NCI-H2029 treated with DMSO at 0.1 percent for 48 hours (cell line): Measurements from ENCODE around the gene CCDC71L.
"Not testable (repeated sequence)": the region's sequence is repeated elsewhere in the genome, so short reads cannot be mapped to it uniquely, and the experiment has no call there.

ENCODE experiments used
- DNase-seq: peaks from one replicate; lab custom pipeline; 2025; lab: John Stamatoyannopoulos, UW

CCDC71L gene

DNA sequence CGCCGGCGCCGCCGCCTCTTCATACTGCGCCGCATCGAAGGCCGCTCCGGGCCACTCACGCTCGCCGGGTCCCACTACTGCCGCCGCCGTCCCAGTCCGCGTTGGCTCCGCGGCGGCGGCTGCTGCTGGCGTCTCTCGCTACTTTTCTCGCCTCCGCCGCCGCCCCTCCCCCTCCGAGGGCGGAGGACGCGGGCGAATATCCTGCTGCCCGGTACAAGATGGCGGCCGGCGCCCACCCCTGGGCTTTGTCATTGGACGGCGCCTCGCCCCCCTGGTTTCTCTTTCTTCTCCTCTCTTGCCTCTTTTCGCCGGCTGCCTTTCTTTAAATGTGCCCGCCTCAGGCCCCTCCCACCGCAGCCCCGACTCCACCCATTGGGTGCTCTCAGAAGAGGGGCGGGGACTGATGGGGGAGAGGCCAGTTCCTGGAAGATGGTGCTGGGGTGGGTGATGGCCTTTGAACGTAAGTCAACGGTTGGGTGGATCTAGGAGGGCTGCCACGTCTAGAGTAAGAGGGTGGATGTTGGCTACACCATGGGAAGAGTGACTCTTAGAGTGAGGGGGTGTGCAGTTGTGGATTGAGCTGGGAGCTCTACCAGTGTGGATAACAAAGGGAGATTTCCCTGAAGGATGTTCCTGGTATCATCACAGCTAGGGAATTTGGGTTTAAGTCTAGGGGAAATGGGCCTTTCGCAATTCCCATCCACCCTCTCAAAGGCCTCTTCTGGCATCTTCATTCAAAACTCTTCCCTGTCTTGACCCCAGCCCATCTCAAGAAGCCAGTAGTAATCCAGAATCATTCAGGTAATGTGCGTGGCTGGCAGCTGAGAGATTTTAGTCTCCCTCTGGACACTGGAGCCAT lies at the start of gene CCDC71L:
Gene CCDC71L, minus strand, starts transcription at position 297 of the 859 bp plus-strand sequence. Its CDS starts 262 bp downstream, at position 35.
- DNase-seq, result peak; percentile 80

DNA sequence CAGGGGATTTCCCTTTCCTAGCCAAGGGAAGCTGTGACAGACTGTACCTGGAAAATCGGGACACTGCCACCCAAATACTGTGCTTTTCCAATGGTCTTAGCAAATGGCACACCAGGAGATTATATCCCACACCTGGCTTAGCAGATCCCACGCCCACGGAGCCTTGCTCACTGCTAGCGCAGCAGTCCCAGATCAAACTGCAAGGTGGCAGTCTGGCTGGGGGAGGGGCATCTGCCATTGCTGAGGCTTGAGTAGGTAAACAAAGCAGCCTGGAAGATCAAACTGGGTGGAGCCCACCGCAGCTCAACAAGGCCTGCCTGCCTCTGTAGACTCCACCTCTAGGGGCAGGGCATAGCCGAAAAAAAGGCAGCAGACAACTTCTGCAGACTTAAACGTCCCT lies 48.6 kb upstream of the CCDC71L start:
- DNase-seq, result not testable (repeated sequence)

DNA sequence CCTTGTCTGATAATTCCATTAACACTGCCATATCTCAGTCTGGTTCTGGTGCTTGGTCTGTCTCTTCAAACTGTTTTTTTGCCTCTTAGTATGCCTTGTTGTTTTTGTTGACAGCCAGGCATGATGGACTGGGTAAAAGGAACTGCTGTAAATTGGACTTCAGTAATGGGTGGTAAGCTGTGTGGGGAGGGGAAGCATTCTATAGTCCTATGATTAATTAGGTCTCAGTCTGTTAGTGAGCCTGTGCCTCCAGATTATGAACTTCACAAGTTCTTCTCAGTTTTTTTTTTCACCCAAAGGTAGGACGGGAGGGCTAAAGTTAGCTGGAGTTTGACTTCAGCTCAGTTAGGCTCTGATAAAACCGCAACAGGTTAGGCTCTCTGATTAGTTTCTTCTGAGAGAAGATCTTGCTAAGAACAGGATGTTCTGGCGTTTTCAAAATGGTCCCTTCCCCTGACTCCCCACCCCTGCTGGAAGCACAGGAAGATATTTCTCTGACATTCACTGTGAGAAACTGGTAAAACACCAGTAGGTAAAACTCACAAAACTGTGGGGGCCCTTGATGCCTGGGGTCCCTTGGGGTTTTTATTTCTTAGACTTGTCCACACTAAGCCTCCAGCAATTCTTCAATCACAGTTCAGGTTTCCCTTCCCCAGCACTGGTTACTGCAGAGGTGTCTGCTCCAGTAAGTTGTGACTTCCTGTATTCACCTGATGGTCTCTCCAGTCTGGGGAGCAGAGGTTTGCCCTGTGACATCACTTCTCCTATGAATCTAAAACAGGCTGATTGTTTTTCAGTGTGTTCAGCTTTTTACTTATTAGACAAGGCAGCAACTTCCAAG lies 43.3 kb upstream of the CCDC71L start:
- no peak for DNase-seq

DNA sequence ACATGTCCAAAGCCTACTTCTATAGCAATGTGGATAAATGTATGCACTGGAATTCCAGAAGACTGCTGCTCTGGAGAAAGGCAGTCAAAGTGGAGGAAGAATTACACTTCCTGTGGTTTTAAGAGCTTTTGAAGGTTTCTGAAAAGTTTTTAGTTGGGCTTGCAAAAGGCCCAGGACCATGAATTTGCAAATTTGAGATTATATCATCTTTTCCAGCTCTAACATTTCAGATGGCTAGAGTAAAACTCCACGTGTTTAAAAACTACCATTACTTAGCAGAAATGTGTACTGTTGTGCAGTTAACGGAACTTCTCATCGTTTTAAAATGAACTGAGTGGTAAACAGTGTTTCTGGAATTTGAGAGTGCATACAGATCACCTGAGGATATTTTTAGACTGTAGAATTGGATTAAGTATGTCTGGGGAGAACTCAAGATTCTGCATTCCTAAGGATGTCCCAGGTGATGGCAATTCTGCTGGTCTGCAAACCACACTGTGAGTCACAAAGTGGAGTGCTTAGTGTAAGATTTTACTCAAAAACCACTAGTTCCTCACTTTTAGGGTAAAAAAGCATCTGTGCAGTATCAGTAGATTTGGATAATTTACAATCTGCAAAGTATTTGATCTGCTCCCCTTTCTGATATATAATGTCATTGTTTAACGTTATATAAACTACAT lies 32.9 kb upstream of the CCDC71L start:
- DNase-seq, result no peak

DNA sequence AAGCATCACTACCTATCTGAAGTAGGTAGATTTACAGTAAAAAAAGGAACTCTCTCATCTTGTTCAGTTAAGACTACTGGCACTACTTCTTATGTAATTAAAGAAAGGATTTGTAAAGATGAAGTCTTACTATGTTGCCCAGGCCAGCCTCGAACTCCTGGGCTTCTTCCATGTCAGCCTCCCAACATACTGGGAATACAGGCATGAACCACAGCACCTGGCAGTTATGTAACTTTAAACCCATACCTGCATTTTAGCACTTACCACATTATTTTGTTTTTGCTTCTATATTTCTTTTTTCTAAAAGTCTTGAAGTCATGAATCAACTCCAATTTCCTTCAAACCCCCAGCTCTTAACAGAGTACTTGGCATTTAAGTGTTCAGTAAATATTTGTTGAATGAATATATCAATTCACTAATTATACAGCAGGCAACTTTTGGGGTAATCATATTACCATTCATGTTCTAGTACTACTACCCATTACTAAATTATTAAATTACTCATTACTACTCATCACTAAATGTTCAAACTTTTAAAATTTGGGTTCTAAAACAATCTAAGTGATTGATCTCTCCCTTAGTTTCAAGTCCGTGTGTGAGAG lies 31.6 kb upstream of the CCDC71L start:
- peak; percentile 1 for DNase-seq

DNA sequence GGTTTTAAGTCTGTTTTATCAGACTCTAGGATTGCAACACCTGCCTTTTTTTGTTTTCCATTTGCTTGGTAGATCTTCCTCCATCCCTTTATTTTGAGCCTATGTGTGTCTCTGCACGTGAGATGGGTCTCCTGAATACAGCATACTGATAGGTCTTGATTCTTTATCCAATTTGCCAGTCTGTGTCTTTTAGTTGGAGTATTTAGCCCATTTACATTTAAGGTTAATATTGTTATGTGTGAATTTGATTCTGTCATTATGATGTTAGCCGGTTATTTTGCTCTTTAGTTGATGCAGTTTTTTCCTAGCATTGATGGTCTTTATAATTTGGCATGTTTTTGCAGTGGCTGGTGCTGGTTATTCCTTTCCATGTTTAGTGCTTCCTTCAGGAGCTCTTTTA lies 27.2 kb upstream of the CCDC71L start:
- not testable (repeated sequence) for DNase-seq

DNA sequence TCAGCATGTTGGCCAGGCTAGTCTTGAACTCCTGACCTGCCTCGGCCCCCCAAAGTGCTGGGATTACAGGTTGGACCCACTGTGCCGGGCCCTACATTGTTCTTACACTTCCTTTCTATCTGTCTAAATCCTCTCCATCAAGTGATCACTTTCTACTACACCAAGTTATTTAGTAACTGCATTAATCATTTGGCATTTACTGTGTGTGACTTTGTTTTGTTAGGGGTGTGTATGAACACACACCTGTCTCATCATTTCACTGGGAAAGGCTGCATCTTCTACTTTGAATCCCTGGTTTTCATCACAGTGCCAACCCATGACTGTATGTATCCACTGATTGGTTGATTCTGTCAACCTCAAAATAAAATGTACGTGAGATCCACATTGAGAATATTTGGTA lies 23.0 kb upstream of the CCDC71L start:
- no peak for DNase-seq

DNA sequence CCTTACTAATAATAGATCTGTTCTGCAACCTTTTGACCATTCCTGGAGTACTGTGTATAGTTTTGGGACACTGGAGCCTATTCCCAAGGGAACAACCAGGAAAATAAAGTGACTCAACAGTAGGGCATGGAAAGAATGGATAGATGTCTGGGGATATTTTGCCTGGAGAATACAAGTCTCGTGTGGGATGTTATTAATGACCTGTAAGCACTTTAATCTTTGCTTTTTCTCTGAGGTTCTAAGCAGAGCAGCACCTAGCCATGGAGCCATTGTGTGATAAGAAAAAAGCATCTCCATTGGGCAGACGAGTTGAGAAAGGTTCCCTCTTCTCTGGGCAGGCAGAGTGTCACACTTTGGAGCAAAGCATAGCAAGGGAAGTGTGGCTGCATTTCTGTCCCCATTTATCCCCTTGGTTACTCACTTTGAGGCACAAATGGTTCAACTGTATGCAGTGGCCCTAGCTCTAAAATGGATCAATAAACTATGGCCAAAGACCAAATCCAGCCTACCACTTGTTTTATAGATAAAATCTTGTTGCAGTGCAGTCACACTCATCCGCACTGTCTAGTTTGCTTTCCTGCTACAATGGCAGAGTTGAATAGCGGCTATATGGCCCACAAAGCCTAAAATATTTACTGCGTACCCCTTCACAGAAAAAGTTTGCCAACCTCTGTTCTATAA lies 21.0 kb upstream of the CCDC71L start:
- no peak for DNase-seq

DNA sequence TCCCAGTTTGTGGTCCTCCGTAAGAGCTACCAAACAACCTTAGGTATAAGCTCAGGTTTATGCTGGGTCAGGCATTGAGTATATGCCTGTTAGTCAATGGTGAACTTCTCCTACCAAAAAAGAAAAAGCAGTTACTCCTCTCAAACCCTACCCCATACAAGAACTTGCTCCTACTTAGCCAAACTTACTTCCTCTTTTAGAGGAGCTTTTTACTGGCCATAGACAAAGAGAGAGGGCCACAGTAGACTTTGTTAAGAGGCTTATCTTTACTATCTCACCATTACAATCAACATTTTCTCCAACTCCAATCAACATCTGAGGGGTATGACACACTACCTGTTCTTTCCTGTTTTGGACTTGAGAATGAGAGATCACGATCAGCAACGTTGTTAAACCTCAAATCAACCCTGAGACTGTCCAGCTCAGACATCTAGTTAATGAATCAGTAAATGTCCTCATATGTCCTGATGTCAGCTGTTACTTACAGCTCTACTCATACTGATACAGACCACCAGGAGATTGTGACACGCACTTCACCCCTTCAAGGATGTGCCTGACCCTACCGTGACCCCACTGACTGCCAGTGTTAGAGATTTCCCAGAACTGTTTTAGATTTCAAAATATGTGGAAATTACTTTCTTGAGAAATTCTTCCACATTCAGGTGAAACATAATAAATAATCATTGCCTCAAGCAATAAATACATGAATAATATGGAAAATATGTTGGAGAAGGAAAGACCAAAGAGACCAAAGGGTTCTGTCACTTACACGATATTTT lies 18.4 kb upstream of the CCDC71L start:
- no peak for DNase-seq

DNA sequence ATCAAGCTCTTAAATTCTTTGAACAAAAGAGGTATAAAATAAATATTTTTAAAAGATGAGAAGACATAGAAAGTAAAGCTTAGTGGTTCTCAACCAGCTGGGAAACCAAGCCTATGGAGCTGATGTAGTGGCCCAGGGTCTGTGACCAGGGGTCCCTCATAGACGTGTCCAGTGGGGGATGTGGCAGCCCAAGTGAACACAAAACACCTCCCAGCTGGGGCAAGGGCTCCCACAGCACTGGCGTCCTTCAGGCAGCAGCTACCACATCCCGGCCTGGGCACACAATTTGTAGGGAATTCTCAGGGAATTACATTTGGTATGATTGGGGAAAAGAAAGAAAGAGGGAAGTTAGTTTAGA lies 17.8 kb upstream of the CCDC71L start:
- no peak for DNase-seq

DNA sequence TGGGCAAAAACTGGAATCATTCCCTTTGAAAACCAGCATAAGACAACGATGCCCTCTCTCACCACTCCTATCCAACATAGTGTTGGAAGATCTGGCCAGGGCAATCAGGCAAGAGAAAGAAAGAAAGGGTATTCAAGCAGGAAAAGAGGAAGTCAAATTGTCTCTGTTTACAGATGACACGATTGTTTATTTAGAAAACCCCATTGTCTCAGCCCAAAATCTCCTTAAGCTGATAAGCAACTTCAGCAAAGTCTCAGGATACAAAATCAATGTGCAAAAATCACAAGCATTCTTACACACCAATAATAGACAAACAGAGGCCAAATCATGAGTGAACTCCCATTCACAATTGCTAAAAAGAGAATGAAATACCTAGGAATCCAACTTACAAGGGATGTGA lies 15.5 kb upstream of the CCDC71L start:
- DNase-seq, result not testable (repeated sequence)

DNA sequence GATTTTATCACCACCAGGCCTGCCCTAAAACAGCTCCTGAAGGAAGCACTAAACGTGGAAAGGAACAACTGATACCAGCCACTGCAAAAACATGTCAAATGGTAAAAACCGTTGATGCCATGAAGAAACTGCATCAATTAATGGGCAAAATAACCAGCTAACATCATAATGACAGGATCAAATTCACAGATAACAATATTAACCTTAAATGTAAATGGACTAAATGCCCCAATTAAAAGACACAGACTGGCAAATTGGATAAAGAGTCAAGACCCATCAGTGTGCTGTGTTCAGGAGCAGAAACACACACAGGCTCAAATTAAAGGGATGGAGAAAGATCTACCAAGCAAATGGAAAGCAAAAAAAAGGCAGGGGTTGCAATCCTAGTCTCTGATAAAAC lies 12.7 kb upstream of the CCDC71L start:
- DNase-seq, result not testable (repeated sequence)

DNA sequence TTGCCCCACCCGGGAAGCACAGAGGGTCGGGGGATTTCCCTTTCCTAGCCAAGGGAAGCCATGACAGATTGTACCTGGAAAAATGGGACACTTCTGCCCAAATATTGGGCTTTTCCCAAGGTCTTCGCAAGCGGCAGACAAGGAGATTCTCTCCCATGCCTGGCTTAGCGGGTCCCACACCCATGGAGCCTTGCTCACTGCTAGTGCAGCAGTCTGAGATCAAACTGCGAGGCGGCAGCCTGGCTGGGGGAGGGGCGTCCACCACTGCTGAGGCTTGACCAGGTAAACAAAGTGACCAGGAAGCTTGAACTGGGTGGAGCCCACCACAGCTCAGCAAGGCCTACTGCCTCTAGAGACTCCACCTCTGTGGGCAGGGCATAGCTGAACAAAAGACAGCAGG lies 11.0 kb upstream of the CCDC71L start:
- not testable (repeated sequence) for DNase-seq

DNA sequence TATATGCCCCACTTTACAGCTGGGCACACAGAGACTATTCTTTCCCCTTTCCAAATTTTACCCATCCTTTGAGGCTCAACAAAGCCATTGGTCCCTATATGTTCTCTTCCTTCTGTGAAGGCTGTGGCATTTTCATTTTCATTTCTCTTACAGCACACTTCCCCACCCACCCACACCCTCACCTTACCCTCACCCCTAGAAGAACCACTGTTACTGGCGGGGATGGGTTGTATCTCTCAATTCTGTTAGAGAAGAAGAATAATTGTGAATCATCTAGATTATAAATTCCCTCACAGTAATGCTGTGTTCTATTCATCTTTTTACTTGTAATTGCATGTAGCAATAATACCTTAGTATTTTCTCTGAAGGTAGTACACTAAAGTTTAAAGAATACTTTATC lies 10.2 kb upstream of the CCDC71L start:
- no peak for DNase-seq

DNA sequence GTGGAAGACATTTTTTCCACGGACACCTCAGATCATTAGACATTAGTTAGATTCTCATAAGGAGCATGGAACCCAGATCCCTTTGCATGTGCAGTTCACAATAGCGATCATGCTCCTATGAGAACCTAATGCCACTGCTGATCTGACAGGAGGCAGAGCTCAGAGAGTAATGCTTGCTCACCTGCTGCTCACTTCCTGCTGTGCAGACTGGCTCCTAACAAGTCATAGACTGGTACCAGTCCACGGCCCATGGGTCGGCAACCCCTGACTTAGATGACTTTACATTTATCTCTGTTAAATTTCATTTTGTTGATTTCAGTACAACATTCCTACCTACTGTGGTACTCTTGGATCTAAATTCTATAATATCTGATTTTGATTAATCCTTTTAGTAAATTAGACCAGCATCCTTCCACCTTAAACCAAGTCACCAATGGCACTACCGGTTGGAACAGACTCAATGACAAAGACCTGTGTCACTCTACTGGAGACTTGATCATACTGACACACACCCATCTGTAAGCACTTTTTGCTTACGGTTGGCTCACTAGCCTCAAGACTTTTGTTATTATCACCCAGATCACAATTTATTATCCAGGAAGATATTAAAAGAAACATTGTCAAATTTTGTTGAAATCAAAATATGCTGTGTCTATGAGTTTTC lies 8.0 kb upstream of the CCDC71L start:
- no peak for DNase-seq

DNA sequence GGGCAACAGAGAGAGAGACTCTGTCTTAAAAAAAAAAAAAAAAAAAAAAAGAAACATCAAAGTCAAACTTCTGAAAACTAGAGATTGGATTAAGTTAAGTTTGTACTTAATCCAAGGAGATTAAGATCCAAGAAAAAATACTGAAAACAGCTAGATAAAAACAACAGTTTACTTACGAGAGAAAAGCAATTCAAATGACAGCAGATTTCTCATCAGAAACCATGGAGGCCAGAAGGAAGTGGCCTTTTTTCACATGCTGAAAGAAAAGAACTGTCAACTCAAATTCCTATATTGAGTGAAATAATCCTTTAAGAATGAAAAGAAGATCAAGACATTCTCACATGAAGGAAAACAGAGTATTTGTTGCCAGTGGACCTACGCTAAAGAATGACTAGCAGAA lies 5.4 kb upstream of the CCDC71L start:
- DNase-seq, result no peak

DNA sequence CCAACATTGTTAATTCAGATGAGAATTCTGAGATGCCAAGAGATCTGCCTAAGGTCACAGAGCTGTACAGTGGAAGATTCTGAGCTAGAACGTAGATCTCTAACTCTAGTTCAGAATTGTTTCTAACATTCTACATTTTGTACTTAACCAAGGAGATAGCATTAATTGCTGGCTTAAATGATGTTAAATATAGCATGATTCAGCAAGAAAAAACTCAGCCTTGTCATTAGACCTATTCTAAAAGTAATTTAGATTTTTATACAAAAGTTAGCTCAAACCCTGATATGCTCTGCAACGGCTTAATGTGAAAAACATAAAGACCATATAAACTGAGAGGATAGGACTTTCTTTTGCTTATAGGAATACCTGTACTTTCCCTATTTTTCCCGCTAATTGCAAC lies 3.4 kb upstream of the CCDC71L start:
- DNase-seq, result no peak

DNA sequence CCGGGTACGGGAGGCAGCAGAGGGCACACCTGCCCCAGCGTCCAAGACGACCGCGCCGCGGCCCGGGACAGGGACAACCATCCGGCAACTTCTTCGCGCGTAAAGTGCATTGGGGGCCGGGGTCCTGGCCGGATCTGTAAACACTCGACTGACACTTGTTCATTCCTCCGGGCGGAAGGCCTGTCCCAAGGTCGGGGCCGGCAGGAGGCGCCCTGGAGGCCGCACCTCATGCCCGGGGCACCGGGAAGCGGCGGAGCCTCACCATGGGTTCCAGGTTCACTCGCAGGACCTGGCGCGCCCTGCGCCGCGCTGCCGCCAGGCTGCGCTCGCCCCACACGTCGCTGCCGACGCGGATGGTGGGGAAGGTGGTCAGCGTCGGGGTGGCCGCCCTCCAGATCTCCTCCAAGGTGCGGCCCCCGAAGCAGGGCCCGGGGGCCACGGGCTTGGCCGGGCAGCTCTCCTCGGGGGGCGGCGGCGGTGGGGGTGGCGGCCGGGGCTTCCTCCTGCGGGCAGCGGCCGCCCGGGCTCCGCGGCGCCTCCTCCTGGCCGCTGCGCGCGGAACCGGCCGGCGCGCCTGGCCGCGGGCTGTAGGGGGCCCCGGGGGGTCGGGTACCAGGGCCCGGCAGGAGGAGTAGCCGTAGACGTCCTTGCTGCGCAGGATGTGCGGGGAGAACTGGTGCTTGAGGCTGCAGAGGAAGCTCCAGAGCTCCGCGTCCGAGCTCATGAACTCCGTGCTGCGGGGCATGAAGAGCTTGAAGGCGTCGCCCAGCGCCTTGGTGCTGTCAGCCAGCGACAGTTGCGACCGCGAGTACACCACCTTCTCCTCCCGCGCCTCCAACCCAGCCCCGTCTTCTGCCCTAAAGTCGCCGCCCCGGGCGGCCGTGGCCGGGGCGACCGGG lies 746 bp downstream of the CCDC71L start:
- peak; percentile 3 for DNase-seq
